ENCODE results near the gene RHOJ.
"Not testable (repeated sequence)": the region's sequence is repeated elsewhere in the genome, so short reads cannot be mapped to it uniquely, and the experiment has no call there.

Gene RHOJ

DNA sequence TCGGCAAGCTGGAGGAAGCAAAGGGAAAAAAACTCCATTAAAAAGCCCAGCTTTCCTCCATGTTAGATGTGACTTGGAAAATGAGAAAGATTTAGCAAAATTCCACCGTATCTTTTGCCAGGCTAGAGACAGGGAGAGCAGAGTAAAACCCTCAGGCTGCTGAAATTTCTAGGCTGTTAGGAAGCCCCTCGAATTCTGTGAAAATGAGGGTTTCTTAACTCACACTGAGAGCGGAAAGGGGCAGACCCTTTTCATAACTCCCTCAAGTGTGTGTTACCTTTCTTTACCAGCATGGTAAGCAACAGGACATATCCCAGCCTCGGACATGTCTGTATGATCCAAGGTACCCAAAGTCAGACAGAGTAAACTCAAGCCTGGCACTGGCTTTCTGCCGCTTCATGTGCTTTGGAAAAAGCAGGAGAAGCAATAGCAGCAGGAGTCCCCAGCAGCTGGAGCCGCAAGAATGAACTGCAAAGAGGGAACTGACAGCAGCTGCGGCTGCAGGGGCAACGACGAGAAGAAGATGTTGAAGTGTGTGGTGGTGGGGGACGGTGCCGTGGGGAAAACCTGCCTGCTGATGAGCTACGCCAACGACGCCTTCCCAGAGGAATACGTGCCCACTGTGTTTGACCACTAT is at the start of gene RHOJ:
Gene RHOJ (plus strand): TSS at position 37 of the 637 bp plus-strand sequence. CDS start 427 bp downstream, at position 464.
- DNase-seq: peak; percentile 79

DNA sequence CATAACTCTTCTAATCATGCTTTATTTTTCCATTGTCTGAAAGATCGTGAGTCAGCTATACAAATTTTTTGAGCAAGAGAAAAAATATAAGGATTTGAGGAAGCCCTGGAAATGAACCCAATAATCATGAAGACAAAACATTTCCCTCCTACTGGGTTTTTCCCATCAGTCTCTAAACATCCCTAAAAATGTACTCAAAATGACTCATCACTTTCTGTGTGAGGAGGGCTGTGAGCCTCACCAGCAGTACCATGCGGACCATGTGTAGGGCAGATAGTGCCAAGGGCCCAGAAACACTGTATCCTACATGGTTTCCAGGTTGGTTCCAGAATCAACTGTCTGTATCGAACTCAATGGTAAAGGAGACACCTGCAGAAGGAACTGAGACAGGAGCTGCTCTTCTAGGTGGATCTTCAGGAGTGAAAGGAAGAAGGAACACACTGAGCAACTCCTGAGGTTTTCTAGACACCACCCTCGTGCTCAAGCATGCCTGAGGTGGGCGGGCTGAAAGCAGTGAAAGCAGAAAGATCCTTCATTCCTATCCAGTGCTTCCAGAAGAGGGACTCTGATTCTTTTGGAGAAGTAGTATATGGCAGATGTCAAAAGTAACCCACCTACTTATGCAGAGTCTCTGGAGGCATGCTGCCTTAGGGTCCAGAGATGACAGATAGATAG is 48.6 kb upstream of the RHOJ start:
- no peak for DNase-seq

DNA sequence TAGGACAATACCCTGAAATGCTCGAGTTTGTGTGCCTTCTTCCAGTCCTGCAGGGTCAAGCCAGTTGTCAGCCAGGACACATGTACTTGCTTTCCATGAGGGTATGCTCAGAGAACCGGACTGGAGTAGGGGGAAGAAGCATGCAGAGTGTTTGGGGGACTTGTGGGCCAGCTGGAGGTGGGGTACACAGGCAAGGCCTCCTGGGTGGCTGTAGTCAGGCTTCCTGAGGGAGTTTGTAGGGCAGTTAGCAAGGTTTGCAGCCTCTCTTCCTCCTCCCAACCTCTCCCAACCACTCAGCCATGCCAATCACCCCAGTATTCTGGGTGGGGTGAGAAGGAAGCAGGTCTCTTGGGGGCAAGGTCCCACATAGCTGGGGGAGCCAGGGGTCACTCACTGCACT is 47.0 kb upstream of the RHOJ start:
- DNase-seq: no peak

DNA sequence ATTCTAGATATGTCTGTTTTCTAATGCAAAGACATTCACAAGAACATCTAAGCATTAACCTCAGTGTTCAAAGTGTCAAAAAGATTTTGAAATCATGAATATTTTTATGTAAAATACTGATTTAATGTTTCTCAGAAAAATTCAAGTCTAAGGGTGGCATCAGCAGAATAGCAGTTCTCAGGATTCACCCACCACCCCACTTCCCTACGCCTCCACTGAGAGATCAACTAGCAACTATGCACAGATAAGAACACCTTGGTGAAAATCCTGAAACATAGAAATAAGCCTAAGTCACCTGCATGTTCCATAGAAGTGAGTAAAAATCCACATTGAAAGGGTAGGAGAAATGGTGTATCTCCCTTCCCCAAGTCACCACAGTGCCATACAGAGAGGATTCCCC is 40.9 kb upstream of the RHOJ start:
- DNase-seq: no peak

DNA sequence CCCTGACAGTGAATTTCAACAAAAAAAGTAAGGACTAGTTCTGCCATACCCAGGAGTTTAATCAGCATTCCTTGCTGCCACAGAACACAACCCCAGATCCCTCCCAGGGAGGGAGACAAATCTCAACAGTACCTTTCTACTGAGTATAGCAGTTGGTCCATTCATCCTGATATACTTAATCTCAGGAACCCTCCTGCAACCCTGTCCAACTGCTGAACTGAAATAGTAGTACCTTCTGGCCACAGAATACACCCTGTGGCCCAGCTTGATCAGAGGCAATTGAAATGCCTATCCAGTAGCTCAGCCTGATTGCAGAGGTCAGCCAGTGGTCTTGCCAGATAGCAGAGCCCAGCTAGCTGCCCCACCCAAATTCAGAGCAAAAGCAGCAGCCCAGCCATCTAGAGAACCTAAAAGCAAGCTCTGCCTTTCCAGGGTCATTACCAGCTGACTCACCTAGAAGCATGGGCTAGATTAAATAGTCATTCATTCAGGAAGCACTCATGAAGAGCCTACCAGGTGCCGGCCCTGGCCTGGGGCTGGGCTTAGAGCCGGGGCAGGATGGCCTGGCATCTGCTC is 40.0 kb upstream of the RHOJ start:
- no peak for DNase-seq

DNA sequence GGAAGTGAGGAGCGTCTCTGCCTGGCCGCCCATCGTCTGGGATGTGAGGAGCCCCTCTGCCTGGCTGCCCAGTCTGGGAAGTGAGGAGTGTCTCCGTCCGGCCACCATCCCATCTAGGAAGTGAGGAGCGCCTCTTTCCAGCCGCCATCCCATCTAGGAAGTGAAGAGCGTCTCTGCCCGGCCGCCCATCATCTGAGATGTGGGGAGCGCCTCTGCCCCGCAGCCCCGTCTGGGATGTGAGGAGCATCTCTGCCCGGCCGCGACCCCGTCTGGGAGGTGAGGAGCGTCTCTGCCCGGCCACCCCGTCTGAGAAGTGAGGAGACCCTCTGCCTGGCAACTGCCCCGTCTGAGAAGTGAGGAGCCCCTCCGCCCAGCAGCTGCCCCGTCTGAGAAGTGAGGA is 39.0 kb upstream of the RHOJ start:
- DNase-seq: not testable (repeated sequence)

DNA sequence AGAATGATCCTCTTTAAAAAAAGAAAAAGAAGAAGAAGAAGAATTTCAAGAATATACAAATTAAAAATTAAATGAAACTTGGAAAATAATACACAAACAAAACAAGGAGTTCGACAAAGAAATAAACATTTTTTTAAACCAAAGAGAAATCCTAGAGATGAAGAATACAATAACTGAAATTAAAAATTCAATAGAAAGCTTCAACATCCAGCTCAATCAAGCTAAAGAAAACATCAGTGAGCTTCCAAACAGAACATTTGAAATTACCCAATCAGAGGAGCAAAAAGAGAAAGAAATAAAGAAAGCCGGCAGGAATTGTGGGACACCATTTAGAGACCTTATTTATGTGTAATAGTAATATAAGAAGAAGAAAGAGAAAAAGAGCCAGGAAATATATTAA is 37.2 kb upstream of the RHOJ start:
- DNase-seq: no peak

DNA sequence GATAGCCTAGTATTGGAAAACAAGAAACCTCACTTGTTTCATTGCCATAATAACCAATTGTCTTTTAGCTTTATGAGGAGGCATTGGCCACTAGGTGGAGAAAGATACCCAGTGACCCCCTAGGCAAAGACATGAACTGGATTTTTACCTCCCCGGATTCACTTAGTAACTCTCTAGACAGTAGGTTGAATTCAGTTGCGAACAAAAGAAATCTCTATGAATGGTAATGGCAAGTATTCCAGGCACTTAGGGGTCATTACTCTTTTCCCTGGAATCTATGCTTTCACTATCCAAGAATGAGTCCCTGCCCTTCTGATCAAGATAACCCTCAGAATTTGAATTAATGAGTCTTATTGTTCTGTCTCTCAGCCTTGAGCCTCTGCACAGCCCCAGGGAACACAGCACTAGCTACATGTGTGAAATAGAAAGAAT is 29.5 kb upstream of the RHOJ start:
- peak; percentile 40 for DNase-seq

DNA sequence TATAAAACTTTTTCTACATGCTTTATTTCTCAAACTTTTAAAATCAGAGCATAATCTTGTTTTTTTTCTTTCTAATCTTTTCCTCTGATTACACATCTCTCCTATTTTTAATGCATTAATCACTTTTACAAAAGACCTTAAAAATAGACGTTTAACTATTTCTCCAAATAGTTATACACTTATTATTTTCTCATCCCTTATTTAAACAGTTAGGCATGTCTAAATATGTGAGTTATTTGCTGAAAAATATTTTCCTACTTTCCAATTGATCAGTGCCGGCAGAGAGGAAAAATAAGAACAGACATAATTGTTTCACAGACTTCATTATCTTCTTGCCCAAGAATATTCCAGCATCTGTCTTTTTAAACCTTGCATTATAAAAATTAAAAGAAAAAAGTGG is 28.7 kb upstream of the RHOJ start:
- DNase-seq: no peak

DNA sequence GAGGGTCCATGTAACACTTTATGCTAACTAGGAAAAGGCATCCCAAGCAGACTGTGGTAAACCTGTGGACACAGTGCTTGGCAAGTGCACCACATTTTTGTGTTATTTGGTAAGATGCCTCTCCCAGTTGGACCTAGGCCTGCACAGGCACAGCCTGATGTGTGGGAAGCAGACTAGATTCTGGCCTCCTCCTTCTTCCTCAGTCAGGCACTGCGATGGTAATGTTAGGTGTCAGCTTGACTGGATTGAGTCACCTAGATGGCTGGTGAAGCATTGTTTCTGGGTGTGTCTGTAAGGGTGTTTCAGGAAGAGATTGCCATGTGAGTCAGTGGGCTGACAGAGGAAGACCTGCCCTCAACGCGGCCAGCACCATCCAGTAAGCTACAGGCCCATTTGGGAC is 25.3 kb upstream of the RHOJ start:
- DNase-seq: no peak

DNA sequence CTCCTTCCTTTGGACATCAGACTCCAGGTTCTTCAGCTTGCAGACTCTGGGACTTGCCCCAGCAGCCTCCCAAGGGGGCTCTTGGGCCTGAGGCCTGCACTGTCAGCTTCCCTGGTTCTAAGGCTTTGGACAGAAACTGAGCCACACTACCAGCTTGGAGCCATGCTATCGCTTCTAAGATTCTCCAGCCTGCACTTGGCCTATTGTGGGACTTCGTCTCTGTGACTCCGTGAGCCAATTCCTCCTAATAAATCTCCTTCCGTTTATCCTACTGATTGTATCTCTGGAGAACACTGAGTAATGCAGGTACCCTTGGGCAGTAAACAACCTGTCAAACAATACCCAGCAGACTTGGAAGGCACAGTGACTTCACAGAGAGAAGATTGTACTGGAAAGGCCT is 24.9 kb upstream of the RHOJ start:
- no peak for DNase-seq

DNA sequence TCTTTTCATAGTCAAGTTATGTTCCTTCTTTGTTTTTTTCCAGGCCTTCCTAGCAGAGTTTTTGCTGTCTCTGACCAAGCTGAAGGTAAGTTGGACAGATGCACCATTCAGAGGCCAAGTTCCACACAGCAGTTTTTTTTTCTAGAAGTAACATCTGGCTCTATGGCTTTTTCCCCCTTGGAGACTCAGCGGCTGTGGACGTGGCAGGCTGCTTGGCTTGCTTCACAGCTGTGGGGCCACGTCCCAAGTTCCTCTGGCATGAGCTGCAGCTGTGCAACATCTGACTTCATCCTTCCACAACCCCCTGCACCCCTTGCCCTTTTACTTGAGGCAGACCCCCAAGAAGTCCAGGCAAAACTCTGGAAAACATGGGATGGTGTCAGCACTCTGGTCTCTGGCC is 24.2 kb upstream of the RHOJ start:
- peak; percentile 67 for DNase-seq

DNA sequence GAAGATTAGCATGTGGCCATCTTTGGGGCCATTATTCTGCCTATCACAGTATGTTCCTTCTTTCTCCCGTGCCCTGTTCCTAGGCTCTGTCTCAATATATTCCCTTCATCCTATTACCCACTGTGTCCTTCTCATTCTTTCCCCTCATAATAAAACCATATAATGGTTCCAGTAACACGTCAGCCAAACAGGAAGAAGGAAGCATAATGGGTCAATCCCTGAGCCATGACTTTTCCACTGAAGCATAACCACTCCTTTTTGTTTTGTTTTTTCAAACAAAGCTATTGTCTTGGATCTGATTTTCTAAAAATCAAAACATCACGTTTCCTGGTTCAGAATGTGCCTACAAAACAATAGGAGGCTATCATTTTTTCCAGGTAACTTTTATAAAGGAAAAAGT is 21.3 kb upstream of the RHOJ start:
- no peak for DNase-seq

DNA sequence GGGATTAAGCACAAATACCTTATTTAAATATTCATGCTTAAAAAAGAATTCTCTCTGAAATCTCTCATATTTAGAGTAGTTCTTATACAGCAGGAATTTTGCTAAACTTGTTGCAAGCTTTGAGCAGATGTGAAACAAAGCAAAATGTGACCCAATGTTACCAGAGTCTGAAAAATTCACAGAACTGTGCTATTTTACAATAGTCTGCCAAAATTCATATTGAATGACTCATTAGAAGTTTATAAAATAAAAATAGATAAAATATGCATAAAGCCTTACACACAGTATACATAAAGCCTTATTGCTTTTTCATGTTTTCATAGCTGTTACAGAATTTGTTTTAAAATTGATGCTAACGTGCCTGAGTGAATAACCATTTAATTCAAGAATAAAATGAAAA is 17.8 kb upstream of the RHOJ start:
- no peak for DNase-seq

DNA sequence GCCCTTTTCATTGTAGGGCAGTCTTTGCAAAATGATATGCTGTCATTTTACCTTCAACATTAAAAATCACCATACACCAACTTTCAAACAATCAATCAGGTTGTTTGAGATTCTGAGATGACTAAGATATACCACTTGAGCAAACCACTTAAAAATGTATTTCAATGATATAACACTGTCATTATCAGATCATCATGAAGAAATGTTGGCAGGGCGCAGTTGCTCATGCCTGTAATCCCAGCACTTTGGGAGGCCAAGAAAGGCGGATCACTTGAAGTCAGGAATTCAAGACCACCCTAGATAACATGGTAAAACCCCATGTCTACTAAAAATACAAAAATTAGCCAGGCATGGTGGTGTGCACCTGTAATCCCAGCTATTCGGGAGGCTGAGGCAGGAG is 13.0 kb upstream of the RHOJ start:
- DNase-seq: no peak

DNA sequence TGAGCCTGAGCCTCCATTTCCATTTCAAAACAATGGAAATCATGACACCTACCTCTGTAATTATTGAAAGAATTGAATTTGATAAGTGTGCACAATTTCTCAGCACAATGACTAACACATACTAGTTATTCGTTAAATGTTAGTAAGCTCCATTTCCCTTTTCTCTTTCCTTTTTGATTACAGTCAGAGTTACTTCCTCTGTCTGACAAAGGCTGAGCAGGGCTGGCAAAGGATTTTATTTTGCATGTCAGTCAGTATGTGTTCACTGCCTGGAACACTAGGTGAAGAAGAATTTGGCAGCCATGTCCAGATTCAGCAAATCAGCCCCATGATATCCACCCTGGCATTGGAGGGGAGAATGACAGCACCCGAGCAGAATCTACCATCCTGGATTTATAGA is 12.2 kb upstream of the RHOJ start:
- no peak for DNase-seq

DNA sequence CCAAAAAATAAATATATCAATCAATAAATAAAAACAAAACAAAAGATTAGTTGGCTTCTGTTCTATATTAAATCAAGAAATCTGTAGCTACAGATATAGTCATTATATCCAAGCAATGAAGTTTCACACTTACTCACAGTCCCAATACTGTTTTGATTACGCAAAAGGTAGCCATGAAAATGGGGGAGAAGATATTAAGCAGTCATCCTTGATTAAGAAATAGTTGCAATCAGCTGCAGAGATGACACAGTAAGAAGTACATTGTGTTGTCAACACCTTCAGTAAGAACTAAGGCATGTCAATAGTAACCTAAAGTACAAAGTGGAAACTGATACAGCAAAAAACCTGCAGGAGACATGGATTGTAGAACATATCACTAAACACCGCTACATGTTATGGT is 11.0 kb upstream of the RHOJ start:
- DNase-seq: no peak

DNA sequence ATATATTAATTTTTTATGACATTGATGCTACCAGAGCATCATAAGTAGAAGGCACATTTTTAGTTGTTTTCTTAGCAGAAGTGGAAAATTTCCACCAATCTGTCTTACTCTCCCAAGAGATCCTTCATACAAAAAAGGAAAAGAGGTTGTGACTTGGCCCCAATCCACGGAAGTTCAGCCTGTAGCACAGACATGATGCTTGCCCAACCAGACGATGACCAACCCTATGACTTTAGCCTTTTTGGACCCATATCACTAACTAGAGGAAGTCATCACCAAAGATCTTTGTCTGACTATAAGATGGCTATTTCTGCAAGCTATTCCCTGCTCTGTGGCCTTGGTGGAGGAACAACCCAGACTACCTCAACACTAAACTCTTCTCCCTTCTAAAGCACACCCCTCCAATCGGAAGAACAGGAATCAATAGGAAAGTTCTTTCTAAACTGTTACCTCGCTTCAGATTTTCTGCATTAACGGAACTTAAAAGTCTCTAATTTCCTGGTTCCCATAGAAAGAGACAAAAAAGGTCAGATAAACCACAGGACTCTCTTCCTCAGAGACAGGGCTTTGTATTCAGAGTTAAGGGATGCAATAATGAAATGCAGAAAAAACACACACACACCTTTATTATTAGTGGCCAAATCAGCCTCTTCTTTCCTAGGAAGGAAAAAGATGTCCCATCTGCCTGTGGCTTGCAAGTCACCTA is 4.1 kb upstream of the RHOJ start:
- DNase-seq: no peak

DNA sequence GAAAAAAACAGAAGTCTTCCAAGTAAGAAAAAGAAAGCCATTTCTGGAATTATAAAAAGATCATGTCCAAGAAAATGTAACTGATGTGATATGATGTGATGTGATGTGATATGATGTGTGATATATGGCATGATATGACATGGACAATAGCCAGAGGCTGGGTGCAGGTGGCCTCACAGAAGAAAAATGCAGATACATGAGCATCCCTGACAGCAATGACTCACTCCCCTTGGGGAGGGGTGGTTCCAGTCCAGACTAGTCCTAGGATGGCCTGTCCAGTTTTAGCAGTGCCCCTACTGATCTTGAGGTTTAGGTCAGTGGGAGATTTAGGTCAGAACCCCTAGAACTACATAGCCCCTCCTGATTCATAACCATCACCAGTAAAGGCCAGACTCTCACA is 3.5 kb upstream of the RHOJ start:
- DNase-seq: no peak

DNA sequence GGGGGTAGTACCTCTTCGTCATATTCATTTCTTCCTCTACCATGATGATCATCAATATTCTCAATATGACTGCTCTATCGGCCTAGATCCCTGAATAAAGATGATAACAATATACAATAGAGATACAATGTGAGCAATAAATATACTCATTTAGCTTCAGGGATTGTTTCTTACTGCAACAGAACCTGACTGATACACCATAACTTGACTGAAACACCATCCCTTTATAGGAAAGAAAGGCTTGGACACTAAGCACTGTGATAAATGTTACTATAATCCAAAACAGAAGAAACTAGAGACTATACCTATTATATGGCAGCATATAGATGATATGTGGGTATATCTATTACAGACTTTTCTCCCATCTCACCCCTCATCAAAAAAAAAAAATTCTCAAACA is 1.2 kb upstream of the RHOJ start:
- no peak for DNase-seq

DNA sequence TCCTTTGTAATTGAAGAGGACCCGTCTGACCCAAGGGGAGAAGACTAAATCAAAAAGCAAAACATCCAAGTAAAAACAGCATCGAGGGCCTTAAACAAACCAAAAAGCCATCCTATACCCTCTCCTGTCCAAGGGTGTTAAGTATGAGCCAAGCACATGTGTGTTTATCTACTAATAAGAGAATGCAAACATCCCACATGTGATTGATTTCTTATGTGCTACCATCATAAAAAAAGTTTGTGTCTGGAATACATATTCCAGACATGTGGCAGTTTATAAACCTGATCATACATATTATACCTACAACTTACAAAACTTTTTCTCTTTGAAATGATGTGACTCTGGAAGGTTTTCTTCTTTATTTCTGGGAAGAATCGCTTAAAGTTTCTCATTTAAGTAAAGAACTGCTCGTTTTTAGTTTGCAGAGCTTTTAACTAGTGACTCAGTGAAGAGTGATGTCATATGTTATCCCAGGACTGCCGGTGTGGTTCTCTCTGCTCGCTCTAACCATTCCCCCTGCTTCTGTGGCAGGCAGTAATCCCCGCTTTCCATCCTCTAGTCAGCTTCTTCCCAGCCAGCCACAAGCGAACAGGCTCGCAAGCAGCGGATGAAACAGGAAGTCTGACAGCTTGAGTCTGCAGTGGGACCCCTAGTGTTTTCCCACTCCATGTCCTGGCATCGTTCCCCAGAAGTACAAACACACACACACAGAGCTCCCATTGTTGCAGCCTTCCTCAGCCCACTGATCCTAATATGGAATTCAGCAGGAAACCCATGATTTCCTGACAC is 431 bp upstream of the RHOJ start:
- peak; percentile 96 for DNase-seq

DNA sequence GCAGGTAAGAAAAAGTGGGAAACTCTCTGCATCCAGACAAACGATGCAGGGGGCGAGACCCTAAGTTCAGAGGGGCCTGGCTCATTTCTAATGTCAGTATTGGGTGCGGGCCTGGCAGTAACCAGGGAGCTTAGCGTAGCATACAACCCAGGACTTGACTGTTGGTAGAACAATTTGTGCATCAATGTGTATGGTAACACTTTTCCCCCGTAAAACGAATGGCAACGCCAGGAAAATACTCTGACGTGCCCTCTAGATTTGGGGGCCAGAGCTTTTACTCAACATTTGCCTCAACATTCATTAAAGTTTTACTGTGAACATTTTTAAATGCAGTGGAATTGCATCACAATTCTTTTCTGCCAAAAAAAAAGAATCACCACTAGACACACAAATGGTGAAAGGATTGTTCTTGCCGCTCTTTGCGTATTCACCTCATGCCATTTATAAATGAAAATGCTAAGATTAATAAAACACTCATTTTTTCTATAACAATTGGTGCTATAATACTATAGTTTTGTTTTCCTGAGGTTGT is 867 bp downstream of the RHOJ start:
- DNase-seq: no peak

DNA sequence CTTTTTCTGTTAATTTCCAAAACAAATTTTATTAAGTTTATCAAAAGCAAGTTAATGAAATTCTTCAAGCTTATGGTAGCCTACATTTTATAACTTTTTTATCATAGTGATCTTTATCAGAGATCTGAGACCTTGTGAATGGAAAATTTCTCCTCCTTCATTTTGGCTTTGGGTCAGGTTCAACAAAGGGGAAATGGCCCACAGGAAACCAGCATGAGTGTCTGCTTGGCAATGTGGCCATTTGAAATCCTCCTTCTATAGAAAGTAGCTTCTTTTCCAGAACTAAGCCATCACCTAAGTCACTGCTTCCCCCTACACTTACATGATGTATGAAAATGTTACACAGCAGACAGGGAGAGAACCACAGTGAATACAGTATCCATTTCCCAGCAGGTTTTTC is 1.6 kb downstream of the RHOJ start:
- peak; percentile 34 for DNase-seq
